Thyroid gland (tissue), 4 donors: ENCODE data around the gene PLXDC2.

ENCODE experiments used
- POLR2A ChIP-seq, 2 donors: fragments of 450-650 bp; IDR thresholded peaks; one replicate each; pipeline ENCODE4 v1.6.1; 2017; ENCODE audit warnings: antibody characterized with exemption in 2 of 2, mild to moderate bottlenecking in 2 of 2, moderate library complexity in 1 of 2
- TF ChIP-seq, protein P1 (sequence below), 6 experiments: fragments of 200-600 bp in 3 of 6; fragments of 450-650 bp in 3 of 6; sonication (generic) in 3 of 6; IDR thresholded peaks; one replicate each; pipeline ENCODE4 v1.5.1; 2016 to 2019; ENCODE audit warnings: antibody characterized with exemption in 6 of 6, mild to moderate bottlenecking in 2 of 6, inconsistent platforms in 1 of 6, moderate library complexity in 1 of 6

DNA sequence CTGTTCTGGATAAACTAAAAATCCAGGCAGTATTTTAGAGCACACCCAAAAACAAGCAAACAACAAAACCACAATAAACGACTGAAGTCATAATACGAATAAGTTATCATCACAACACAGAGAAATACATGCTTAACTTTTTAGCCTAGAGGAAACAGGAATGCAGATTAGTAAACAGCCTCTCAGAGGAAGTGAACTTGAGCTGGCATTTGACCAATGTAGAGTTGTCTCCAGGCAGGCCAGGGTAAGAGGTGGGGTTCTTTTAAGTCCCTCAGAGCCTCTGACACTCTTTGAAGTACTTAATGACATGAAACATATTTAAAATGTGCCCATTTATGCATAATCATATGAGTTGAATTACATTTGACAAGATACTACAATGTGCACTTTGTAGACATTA, 43.3 kb upstream of the PLXDC2 start:
- TF ChIP-seq, protein P1, sequence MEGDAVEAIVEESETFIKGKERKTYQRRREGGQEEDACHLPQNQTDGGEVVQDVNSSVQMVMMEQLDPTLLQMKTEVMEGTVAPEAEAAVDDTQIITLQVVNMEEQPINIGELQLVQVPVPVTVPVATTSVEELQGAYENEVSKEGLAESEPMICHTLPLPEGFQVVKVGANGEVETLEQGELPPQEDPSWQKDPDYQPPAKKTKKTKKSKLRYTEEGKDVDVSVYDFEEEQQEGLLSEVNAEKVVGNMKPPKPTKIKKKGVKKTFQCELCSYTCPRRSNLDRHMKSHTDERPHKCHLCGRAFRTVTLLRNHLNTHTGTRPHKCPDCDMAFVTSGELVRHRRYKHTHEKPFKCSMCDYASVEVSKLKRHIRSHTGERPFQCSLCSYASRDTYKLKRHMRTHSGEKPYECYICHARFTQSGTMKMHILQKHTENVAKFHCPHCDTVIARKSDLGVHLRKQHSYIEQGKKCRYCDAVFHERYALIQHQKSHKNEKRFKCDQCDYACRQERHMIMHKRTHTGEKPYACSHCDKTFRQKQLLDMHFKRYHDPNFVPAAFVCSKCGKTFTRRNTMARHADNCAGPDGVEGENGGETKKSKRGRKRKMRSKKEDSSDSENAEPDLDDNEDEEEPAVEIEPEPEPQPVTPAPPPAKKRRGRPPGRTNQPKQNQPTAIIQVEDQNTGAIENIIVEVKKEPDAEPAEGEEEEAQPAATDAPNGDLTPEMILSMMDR (IDR thresholded peaks at IDR 0.05) = no peak
- TF ChIP-seq POLR2A (IDR thresholded peaks at IDR 0.05) = no peak
